HepG2 (cell line): ENCODE results near the gene SH3BP2. TPM values are rescaled to one million over a fixed set of nuclear protein-coding genes. Genes with fewer than 3 reads are reported as not detected.

ENCODE experiments used
- AKNA ChIP-seq: sonication (generic); formaldehyde crosslinking; IDR thresholded peaks from 2 replicates; pipeline ENCODE4 v1.4.0; 2020; ENCODE audit warnings: missing genetic modification reagents, borderline replicate concordance
- DPF2 ChIP-seq: sonication (generic); formaldehyde crosslinking; IDR thresholded peaks from 2 replicates; pipeline ENCODE4 v1.4.0; 2020; ENCODE audit warnings: mild to moderate bottlenecking, low read depth, missing genetic modification reagents, borderline replicate concordance
- ZBTB37 ChIP-seq: sonication (generic); formaldehyde crosslinking; IDR thresholded peaks from 2 replicates; pipeline ENCODE4 v1.4.0; 2020; ENCODE audit warnings: mild to moderate bottlenecking, missing genetic modification reagents
- ZNF577 ChIP-seq: sonication (generic); formaldehyde crosslinking; IDR thresholded peaks from 2 replicates; pipeline ENCODE4 v1.4.0; 2020; ENCODE audit warnings: mild to moderate bottlenecking, low read depth, missing genetic modification reagents, borderline replicate concordance
- ZNF629 ChIP-seq: sonication (generic); formaldehyde crosslinking; conservative IDR thresholded peaks from 2 replicates; pipeline ENCODE4 v1.5.0; 2020; ENCODE audit warnings: missing genetic modification reagents
- ZNF746 ChIP-seq: sonication (generic); formaldehyde crosslinking; IDR thresholded peaks from 2 replicates; pipeline ENCODE4 v1.8.0; 2022; ENCODE audit warnings: mild to moderate bottlenecking, missing genetic modification reagents
- ZUFSP ChIP-seq: sonication (generic); formaldehyde crosslinking; IDR thresholded peaks from 2 replicates; pipeline ENCODE4 v1.9.0; 2021; ENCODE audit warnings: missing genetic modification reagents, mild to moderate bottlenecking, borderline replicate concordance
- polyA plus RNA-seq, 8 experiments: library from polyadenylated mRNA; depleted of rRNA in 3 of 8; stranded (reverse) in 7 of 8; unstranded in 1 of 8; fragments of >200 nt; fragmentation: Illumina TruSeq in 4 of 8; extraction: Trizol in 4 of 8; gene quantifications; 2 replicates each; pipeline versions ENCODE4 v1.2.1 to v1.2.3, GENCODE V29; 2011 to 2016; ENCODE audit warnings: low read depth in 4 of 8, missing spikeins in 1 of 8, mixed read lengths in 1 of 8; ENCODE audit not compliant: insufficient read depth in 1 of 8
- total RNA-seq, 5 experiments: library from RNA; depleted of rRNA; stranded (reverse); fragments of >200 nt; fragmentation: Illumina TruSeq; extraction: Trizol; gene quantifications; 2 replicates each; pipeline ENCODE4 v1.2.3, GENCODE V29; 2016; ENCODE audit warnings: low read depth in 1 of 5

The SH3BP2 gene
- total and polyA plus RNA-seq, 2 of the 13 experiments (the other 11 are each of a cell fraction or from before 2014, with no cell fraction given): 16.9 to 34.5 TPM

GRCh38 chr4:2763511-2763967 lies 29.3 kb upstream of the SH3BP2 start (continued):
- no peak for TF ChIP-seq AKNA (CRISPR knock-in tag)
- no peak for TF ChIP-seq ZBTB37 (CRISPR knock-in tag)
- no peak for TF ChIP-seq DPF2 (CRISPR knock-in tag)
- no peak for TF ChIP-seq ZNF629
- TF ChIP-seq ZUFSP (CRISPR knock-in tag): no peak
- no peak for TF ChIP-seq ZNF577 (CRISPR knock-in tag)
- TF ChIP-seq ZNF746 (CRISPR knock-in tag): no peak
